GM12878 (cell line): ENCODE measurements around the gene HS3ST1. TPM values are rescaled to one million over a fixed set of nuclear protein-coding genes. Genes with fewer than 3 reads are reported as not detected.

ENCODE experiments used
- ATAC-seq: fragments of 200-7000 bp; cut with Tn5 transposase; 3 replicates; pipeline ENCODE4 v1.9.1; 2020; ENCODE audit warnings: mild to moderate bottlenecking, moderate library complexity
- BruUV-seq: library from RNA; stranded (reverse); fragments of 400-500 nt; replicated peaks from 2 replicates; lab custom pipeline; 2021; lab: Mats Ljungman, UMichigan
- CTCF ChIA-PET: fragments of 300-600 bp; sonication (Branson Sonifier 250); formaldehyde crosslinking; extraction: SDS; loops from one replicate; lab custom pipeline; 2021; ENCODE audit warnings: inconsistent platforms; lab: Yijun Ruan, JAX
- POLR2A ChIA-PET: fragments of 350-600 bp; formaldehyde crosslinking; extraction: SDS; loops from one replicate; lab custom pipeline; 2021; ENCODE audit warnings: inconsistent platforms; lab: Charles Lee
- RAD21 ChIA-PET: fragments of 300-600 bp; sonication (Branson Sonifier 250); formaldehyde crosslinking; loops from one replicate; lab custom pipeline; 2023; ENCODE audit warnings: antibody characterized with exemption; ENCODE audit not compliant: unreplicated experiment; lab: Charles Lee
- SMC1A ChIA-PET: fragments of 300-600 bp; sonication (Branson Sonifier 250); formaldehyde crosslinking; loops from one replicate; lab custom pipeline; 2023; ENCODE audit not compliant: unreplicated experiment, uncharacterized antibody; lab: Charles Lee
- DNase-seq: peaks from one replicate; pipeline ENCODE4 v3.0.0-alpha.2; 2011; ENCODE audit warnings: low read depth, low spot score
- FAIRE-seq: peaks from 3 replicates; lab custom pipeline; 2011; peaks lifted over from hg19 to GRCh38; lab: Jason Lieb, UNC
- H2AFZ ChIP-seq: 2 replicates; pipeline ENCODE4 v1.6.0; 2011; ENCODE audit warnings: low read depth, low read length, control low read depth; ENCODE audit not compliant: control insufficient read depth
- H3K27ac ChIP-seq: 2 replicates; pipeline ENCODE4 v1.5.1; 2011; ENCODE audit warnings: control low read depth; ENCODE audit not compliant: control insufficient read depth, insufficient read depth
- H3K27me3 ChIP-seq, 2 experiments: replicated peaks in 1 of 2; 2 replicates each; pipeline versions ENCODE4 v1.6.0 to v1.6.1; 2011; ENCODE audit warnings: low read length in 1 of 2; ENCODE audit not compliant: control insufficient read depth in 2 of 2, insufficient read depth in 2 of 2
- H3K36me3 ChIP-seq, 2 experiments: 2 replicates each; pipeline ENCODE4 v1.5.1; 2011; ENCODE audit warnings: low read length in 1 of 2; ENCODE audit not compliant: control insufficient read depth in 2 of 2, insufficient read depth in 2 of 2
- H3K4me1 ChIP-seq: 2 replicates; pipeline ENCODE4 v1.6.1; 2011; ENCODE audit warnings: mild to moderate bottlenecking, low read length, moderate library complexity, mixed read lengths; ENCODE audit not compliant: control insufficient read depth, insufficient read depth
- H3K4me2 ChIP-seq: 2 replicates; pipeline ENCODE4 v1.6.0; 2011; ENCODE audit warnings: control low read depth; ENCODE audit not compliant: control insufficient read depth, insufficient read depth
- H3K4me3 ChIP-seq: fragments of 200-600 bp; sonication (generic); 2 replicates; pipeline ENCODE4 v1.5.1; 2016
- H3K79me2 ChIP-seq: 2 replicates; pipeline ENCODE4 v1.6.0; 2011; ENCODE audit warnings: low read length; ENCODE audit not compliant: control insufficient read depth, insufficient read depth
- H3K9ac ChIP-seq: 2 replicates; pipeline ENCODE4 v1.8.0; 2011; ENCODE audit warnings: low read length, control low read depth, mixed read lengths; ENCODE audit not compliant: control insufficient read depth, insufficient read depth
- H3K9me3 ChIP-seq: replicated peaks from 3 replicates; pipeline ENCODE4 v1.5.1; 2011; ENCODE audit warnings: mild to moderate bottlenecking, low read length; ENCODE audit not compliant: control insufficient read depth, insufficient read depth
- H4K20me1 ChIP-seq: 2 replicates; pipeline ENCODE4 v1.6.0; 2011; ENCODE audit not compliant: control insufficient read depth, insufficient read depth
- BACH1 ChIP-seq: fragments of 450-650 bp; IDR thresholded peaks from 2 replicates; pipeline ENCODE4 v1.6.1; 2017; ENCODE audit warnings: mild to moderate bottlenecking, borderline replicate concordance
- CHD2 ChIP-seq: IDR thresholded peaks from 2 replicates; pipeline ENCODE4 v1.6.1; 2011; ENCODE audit warnings: low read depth, low read length, improper control_type of control experiment, borderline replicate concordance
- DPF2 ChIP-seq: fragments of 450-650 bp; IDR thresholded peaks from 2 replicates; pipeline ENCODE4 v1.6.1; 2017; ENCODE audit warnings: mild to moderate bottlenecking
- E2F4 ChIP-seq: IDR thresholded peaks from 2 replicates; pipeline ENCODE4 v1.6.1; 2012; ENCODE audit warnings: low read depth, low read length, improper control_type of control experiment
- RCOR1 ChIP-seq: conservative IDR thresholded peaks from 2 replicates; pipeline ENCODE4 v1.6.1; 2012; ENCODE audit warnings: low read depth, low read length, improper control_type of control experiment
- SMARCA5 ChIP-seq: fragments of 450-650 bp; IDR thresholded peaks from 2 replicates; pipeline ENCODE4 v1.6.1; 2017; ENCODE audit warnings: mild to moderate bottlenecking
- TBL1XR1 ChIP-seq: IDR thresholded peaks from 2 replicates; pipeline ENCODE4 v1.6.1; 2012; ENCODE audit warnings: low read depth, low read length, improper control_type of control experiment
- ZBTB11 ChIP-seq: fragments of 450-650 bp; formaldehyde crosslinking; IDR thresholded peaks from 2 replicates; pipeline ENCODE4 v1.5.0; 2022; ENCODE audit warnings: mild to moderate bottlenecking, missing genetic modification characterization
- WGBS: methylation state at CpG from one replicate; pipeline ENCODE4 v1.1.6; 2016; ENCODE audit warnings: low lambda C conversion rate; ENCODE audit not compliant: insufficient replicate concordance, insufficient coverage; ENCODE audit errors: missing lambda C conversion rate; 5-methylcytosine and 5-hydroxymethylcytosine counted together
- in situ Hi-C: fragments of 300-500 bp; cut with MboI; formaldehyde crosslinking; loops from 9 replicates; pipeline ENCODE4 v1.14.3; 2018; ENCODE audit warnings: mixed read lengths
- intact Hi-C: fragments of 100-400 bp; cut with micrococcal nuclease; formaldehyde crosslinking; loops from one replicate; pipeline ENCODE4 v1.14.2; 2022; ENCODE audit not compliant: unreplicated experiment
- polyA plus RNA-seq, 11 experiments: library from polyadenylated mRNA; depleted of rRNA in 4 of 11; unstranded in 6 of 11; stranded (reverse) in 5 of 11; fragments of >200 nt; fragmentation: Nextera tagmentation in 4 of 11; fragmentation: Illumina TruSeq in 1 of 11; extraction: Ambion mirVana in 4 of 11; extraction: Trizol in 1 of 11; gene quantifications; 1 replicate in 1 of 11; 2 replicates in 10 of 11; pipeline versions ENCODE4 v1.2.1 to v1.2.3, GENCODE V29; 2011 to 2016; ENCODE audit warnings: inconsistent platforms in 2 of 11, missing spikeins in 2 of 11, low read depth in 1 of 11
- total RNA-seq, 4 experiments: library from RNA; depleted of rRNA in 3 of 4; stranded (reverse); fragments of >200 nt in 3 of 4; fragmentation: Illumina TruSeq in 1 of 4; extraction: Trizol in 1 of 4; gene quantifications; 2 replicates each; pipeline versions ENCODE4 v1.2.1 to v1.2.3, GENCODE V29; 2013 to 2021

HS3ST1 gene
- total and polyA plus RNA-seq, 10 of the 15 experiments (the other 5 are each of a cell fraction or from before 2014, with no cell fraction given) = 0.03 to 0.65 (median 0.13) TPM

- Histone ChIP-seq H3K9ac (no peak overlapping the region), H3K27ac (no peak overlapping the region), H3K4me1 (peaks cover 24% of the 10 kb centered on the region), H3K27me3 (no peaks in the 10 kb centered on the region), H3K9me3 (no peaks in the 10 kb centered on the region), H2AFZ (no peak overlapping the region), H4K20me1 (no peaks in the 10 kb centered on the region), H3K36me3 (no peaks in the 10 kb centered on the region), H3K79me2 (no peaks in the 10 kb centered on the region), H3K4me2 (no peak overlapping the region), H3K4me3 (no peak overlapping the region)
- ATAC-seq (no peak), DNase-seq (no peak), FAIRE-seq (no peak)
- intact Hi-C loops = no loop called here
- ChIA-PET CTCF (interaction anchor here (1.1 kb wide), 1 partner anchor 12 kb away, joined by 3 read pairs; no protein-coding TSS in a partner anchor), POLR2A (no interaction called here), RAD21 (no interaction called here), SMC1A (interaction anchor here (0.9 kb wide), 1 partner anchor 50 kb away, joined by 3 read pairs; no protein-coding TSS in a partner anchor)
- no TSS peak for BruUV-seq
- TF ChIP-seq SMARCA5 (no peak), BACH1 (no peak)
- in situ Hi-C loops = no loop called here
- WGBS = 8% methylated on average over 1 of the region's 1 CpG
These were observed 45.5 kb upstream of the HS3ST1 start for GRCh38 chr4:11474146-11474545.

- H4K20me1 ChIP-seq = no peaks in the 10 kb centered on the region
- no peaks in the 10 kb centered on the region for H3K36me3 ChIP-seq
- no peaks in the 10 kb centered on the region for H3K79me2 ChIP-seq
- no peak for FAIRE-seq
- in situ Hi-C loops = no loop called here
- BruUV-seq = no TSS peak
- no peak for TF ChIP-seq TBL1XR1
- no peak for TF ChIP-seq ZBTB11 (CRISPR knock-in tag)
- TF ChIP-seq CHD2 = no peak
- no peak for TF ChIP-seq E2F4
- TF ChIP-seq DPF2 = no peak
- TF ChIP-seq RCOR1 = no peak
- peaks cover 31% of the 10 kb centered on the region for H3K4me1 ChIP-seq
- H3K9ac ChIP-seq = no peak overlapping the region
- no peak for DNase-seq
- RAD21 ChIA-PET = no interaction called here
- SMC1A ChIA-PET = interaction anchor here (1.2 kb wide), 1 partner anchor 12 kb away, joined by 3 read pairs; no protein-coding TSS in a partner anchor
- H3K4me2 ChIP-seq = no peak overlapping the region
- intact Hi-C loops = no loop called here
- no peak overlapping the region for H3K4me3 ChIP-seq
- no peak overlapping the region for H3K27ac ChIP-seq
- POLR2A ChIA-PET = no interaction called here
- CTCF ChIA-PET = no interaction called here
- H2AFZ ChIP-seq = no peak overlapping the region
- H3K27me3 ChIP-seq = no peaks in the 10 kb centered on the region
- ATAC-seq = no peak
- no peaks in the 10 kb centered on the region for H3K9me3 ChIP-seq
- 95% methylated on average over 3 of the region's 3 CpGs for WGBS
These were observed 43.8 kb upstream of the HS3ST1 start for GRCh38 chr4:11472535-11472934.
